Central memory CD4-positive, alpha-beta T cell (primary cell): ENCODE measurements around the gene ASB18.
"Not testable (repeated sequence)": the region's sequence is repeated elsewhere in the genome, so short reads cannot be mapped to it uniquely, and the experiment has no call there.

Experiments used
- DNase-seq: peaks from one replicate; pipeline ENCODE4 v3.0.0; 2022
- total RNA-seq, 3 experiments: gene quantifications; one replicate each; lab custom pipeline; 2026; lab: John Stamatoyannopoulos, UW

ASB18 gene
- 0 reads per million in 3 experiments for total RNA-seq

GRCh38 chr2:236264256-236264655 lies at the start of gene ASB18:
TSS of gene ASB18 (minus strand) at chr2:236264406. CDS start at chr2:236264345, 61 bp downstream.
- DNase-seq, result no peak

GRCh38 chr2:236311286-236311685 lies 47.1 kb upstream of the ASB18 start:
- no peak for DNase-seq

GRCh38 chr2:236309669-236310029 lies 45.4 kb upstream of the ASB18 start:
- DNase-seq, result no peak

- no peak for DNase-seq
These were observed 44.9 kb upstream of the ASB18 start for GRCh38 chr2:236308855-236309668.

GRCh38 chr2:236307641-236308040 lies 43.4 kb upstream of the ASB18 start:
- DNase-seq, result no peak

- no peak for DNase-seq
These were observed 42.8 kb upstream of the ASB18 start for GRCh38 chr2:236306825-236307540.

GRCh38 chr2:236305964-236306605 lies 41.9 kb upstream of the ASB18 start:
- no peak for DNase-seq

GRCh38 chr2:236305531-236305930 lies 41.3 kb upstream of the ASB18 start:
- no peak for DNase-seq

- no peak for DNase-seq
These were observed 39.7 kb upstream of the ASB18 start for GRCh38 chr2:236303935-236304334.

- DNase-seq, result no peak
These were observed 38.3 kb upstream of the ASB18 start for GRCh38 chr2:236302555-236302954.

- DNase-seq, result no peak
These were observed 34.8 kb upstream of the ASB18 start for GRCh38 chr2:236298924-236299475.

GRCh38 chr2:236295481-236295880 lies 31.3 kb upstream of the ASB18 start:
- no peak for DNase-seq

- no peak for DNase-seq
These were observed 30.4 kb upstream of the ASB18 start for GRCh38 chr2:236294647-236295046.

- DNase-seq, result no peak
These were observed 29.1 kb upstream of the ASB18 start for GRCh38 chr2:236293241-236293810.

GRCh38 chr2:236291911-236292310 lies 27.7 kb upstream of the ASB18 start:
- DNase-seq, result no peak

GRCh38 chr2:236291476-236291875 lies 27.3 kb upstream of the ASB18 start:
- no peak for DNase-seq

GRCh38 chr2:236290742-236291425 lies 26.7 kb upstream of the ASB18 start:
- no peak for DNase-seq

GRCh38 chr2:236289766-236290462 lies 25.7 kb upstream of the ASB18 start:
- no peak for DNase-seq

- DNase-seq, result not testable (repeated sequence)
These were observed 24.2 kb upstream of the ASB18 start for GRCh38 chr2:236288373-236288772.

- no peak for DNase-seq
These were observed 23.4 kb upstream of the ASB18 start for GRCh38 chr2:236287656-236288055.

GRCh38 chr2:236286873-236287545 lies 22.8 kb upstream of the ASB18 start:
- DNase-seq, result no peak
